Measurements from ENCODE around the gene F2RL3.
"Not testable (repeated sequence)": the region's sequence is repeated elsewhere in the genome, so short reads cannot be mapped to it uniquely, and the experiment has no call there.

F2RL3 gene

DNA sequence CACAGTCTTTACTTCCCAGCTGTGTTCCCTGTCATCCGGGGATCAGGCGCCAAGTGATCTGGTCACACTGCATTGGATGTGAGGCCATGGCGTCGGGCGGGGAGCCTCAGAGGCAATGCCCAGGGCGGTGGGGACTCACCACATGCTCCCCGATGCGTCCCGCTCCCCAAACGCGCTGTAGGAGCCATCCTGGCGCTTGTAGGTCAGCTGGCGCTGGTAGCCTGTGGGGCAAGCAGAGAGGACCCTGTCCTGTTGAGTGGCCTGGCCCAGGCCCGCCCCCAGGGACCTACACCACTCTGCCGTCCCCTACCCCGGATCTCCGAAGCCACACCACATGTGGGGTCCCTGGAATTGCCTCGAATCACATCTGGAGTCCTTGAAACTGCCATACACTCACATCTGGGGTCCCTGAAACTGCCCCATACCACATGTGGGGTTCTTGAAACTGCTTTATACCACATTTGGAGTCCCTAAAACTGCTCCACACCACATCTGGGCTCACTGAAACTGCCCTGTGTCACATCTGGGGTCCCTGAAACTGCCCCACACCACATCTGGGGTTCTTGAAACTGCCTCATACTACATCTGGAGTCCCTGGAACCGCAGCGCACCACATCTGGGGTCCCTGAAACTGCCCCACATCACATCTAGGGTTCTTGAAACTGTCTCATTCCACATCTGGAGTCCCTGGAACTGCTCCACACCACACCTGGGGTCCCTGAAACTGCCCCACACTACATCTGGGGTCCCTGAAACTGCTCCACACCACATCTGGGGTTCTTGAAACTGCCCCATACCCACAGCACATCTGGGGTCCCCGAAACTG is 33.2 kb downstream of the F2RL3 start:
- no peak for DNase-seq (ENCODE audit: low read depth in 2 of 2)

DNA sequence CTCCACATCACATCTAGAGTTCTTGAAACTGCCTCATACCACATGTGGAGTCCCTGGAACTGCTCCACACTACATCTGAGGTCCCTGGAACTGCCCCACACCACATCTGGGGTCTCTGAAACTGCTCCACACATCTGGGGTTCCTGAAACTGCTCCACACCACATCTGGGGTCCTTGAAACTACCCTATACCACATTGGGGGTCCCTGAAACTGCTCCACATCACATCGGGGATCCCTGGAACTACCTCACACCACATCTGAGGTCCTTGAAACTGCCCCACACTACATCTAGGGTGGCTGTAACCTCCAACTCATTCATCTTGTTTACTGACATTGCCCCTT is 33.8 kb downstream of the F2RL3 start:
- no peak for DNase-seq (ENCODE audit: low read depth in 2 of 2)

DNA sequence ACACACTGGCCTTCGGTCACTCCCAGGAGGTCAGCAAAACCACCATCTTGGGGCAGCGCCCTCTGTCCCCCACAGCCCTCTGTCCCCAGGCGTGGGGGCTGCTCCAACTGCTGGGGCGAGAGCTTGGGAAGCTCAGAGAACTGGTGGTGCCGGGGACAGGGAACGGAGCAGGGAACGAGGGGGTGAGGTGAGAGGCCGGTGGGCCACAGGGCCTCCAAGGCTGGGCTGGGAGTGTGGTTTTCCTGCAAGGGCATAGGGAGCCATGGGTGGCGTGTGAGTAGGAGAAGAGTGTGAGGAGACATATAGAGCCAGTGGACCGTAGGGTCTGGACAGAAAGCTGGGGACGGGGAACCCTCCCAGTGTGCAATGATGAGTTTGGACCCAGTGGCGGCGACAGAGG is 34.1 kb downstream of the F2RL3 start:
- no peak for DNase-seq (ENCODE audit: low read depth in 2 of 2)

DNA sequence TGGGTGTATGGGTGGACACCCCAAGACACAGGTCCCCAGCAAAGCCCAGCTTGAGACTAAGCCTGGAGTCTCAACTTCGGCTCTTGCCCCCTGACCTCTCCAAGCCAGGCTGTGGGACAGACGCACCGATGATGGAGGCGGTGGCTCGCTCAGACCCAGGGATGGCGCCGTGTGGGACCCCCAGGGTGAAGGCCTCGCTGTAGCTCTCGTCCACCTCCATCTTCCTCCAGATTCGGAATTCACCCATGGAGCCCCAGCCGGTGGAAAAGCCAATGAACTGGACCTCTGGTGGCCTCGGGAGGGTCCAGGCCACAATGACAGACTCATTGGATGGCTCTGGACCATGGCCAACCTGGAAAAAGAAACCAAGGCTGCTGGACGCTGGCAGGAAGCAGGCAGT is 39.1 kb downstream of the F2RL3 start:
- DNase-seq (ENCODE audit: low read depth in 2 of 2) = no peak

DNA sequence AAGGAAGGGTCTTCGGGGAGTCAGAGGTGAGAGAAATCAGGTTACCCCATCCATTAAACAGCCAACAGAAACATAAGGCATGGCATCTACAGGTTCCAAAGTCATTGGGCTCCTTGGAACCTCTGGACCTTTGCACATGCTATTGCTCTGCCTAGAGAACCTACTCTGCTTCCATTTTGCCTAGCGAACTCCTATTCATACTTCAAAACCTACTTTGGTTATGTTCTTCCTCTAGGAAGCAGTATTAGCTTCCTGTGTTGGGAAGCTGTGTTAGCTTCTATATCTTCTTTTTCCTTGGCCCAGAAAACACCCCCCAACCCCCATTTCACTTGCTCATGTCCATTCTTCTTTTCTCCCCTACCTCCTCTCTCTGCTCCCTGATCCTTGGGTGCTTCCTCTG is 39.6 kb downstream of the F2RL3 start:
- DNase-seq (ENCODE audit: low read depth in 2 of 2) = no peak

DNA sequence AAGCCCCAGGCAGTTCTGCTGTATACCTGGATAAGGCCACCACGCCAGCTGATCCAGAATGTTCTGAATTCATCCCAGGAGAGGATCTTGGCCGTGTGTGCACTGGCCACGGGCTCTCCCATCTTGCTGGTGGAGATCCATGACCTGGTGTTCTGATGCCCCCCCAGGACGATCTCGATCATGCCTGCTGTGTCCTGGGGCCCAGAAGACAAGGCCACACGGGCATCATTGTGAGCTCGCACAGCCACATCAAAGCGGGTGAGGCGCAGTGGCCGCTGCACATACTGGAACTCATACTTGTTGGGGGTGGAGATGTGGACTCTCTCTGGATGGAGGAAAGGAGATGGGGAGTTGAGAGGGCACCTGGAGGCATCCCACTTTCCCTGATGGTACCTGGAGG is 40.1 kb downstream of the F2RL3 start:
- no peak for DNase-seq (ENCODE audit: low read depth in 2 of 2)

DNA sequence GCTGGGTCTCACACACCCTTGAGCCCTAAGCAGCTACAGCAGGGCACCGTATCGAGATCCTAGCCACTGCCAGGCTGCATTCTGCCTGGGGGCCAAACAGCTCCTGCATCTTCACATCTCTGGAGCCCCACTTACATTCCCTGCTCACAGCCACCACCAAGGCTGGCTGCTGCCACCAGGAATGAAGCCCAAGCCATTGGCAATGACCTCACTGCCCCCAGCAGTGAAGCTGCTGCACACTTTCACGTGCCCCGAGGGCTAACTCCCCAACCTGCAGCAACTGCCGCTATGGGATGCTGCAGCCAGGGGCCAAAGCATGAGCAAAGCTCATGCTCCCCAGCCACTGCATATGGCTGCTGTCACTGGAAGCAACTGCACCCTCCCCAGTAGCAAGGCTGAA is 42.0 kb downstream of the F2RL3 start:
- no peak for DNase-seq (ENCODE audit: low read depth in 2 of 2)

DNA sequence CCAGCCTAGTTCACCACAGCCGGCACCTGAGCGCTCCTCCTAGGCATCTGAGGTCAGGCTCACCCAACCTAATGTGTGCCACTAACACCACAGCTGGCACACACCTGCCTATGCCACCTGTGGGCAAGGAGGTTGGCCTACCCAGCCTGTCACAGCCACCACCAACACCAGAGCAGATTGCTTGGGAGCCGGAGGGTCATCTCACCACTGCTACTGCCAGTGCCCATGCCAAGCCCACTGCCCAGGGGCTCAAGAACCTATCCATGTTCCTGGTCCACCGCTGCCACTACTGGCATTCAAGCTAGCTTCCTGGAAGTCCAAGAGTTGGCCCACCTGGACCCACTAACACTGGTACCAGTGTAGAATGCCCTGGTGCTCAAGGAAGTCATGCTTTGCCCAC is 42.5 kb downstream of the F2RL3 start:
- no peak for DNase-seq (ENCODE audit: low read depth in 2 of 2)

DNA sequence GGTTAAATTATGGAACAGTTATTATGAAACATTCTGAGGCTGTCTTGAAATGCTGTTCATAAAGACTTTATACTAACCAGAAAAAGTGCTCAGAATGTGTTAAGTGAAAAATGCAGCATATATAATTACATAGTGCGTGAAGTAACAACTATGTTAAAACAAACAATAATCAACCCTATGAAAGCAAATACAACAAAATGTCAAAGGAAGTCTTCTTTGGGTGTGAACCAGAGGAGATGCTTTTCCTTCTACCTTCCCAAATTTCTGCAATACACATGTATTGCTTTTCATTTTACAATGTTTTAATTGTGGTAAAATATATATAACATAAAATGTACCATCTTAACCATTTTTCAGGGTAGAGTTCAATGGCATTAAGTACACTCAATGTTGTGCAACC is 45.7 kb downstream of the F2RL3 start:
- no peak for DNase-seq (ENCODE audit: low read depth in 2 of 2)

DNA sequence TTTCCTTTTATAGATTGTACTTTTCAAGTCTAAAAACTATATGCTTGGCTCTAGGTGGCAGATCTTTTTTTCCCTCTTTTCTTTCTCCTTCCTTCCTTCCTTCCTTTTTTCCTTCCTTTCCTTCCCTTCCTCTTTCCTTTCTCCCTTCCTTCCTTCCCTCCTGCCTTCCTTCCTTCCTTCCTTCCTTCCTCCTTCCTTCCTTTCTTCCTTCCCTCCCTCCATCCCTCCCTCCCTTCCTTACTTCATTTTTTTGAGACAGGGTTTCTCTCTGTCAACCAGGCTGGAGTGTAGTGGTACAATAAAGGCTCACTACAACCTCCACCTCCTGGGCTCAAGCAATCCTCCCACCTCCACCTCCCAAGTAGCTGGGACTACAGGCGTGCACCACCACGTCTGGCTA is 48.1 kb downstream of the F2RL3 start:
- DNase-seq (ENCODE audit: low read depth in 2 of 2) = no peak

DNA sequence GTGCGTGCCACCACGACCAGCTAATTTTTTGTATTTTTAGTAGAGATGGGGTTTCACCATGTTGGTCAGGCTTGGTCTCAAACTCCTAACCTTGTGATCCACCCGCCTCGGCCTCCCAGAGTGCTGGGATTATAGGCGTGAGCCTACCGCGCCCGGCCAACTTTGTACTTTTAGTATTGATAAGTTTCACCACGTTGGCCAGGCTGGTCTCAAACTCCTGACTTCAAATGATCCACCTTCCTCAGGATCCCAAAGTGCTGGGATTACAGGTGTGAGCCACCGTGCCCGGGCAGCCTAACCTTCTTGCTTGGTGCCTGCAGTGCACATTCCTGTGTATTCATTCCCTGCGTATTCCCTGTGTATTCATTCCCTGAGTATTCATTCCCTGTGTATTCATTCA is 49.0 kb downstream of the F2RL3 start:
- DNase-seq (ENCODE audit: low read depth in 2 of 2) = not testable (repeated sequence)

DNA sequence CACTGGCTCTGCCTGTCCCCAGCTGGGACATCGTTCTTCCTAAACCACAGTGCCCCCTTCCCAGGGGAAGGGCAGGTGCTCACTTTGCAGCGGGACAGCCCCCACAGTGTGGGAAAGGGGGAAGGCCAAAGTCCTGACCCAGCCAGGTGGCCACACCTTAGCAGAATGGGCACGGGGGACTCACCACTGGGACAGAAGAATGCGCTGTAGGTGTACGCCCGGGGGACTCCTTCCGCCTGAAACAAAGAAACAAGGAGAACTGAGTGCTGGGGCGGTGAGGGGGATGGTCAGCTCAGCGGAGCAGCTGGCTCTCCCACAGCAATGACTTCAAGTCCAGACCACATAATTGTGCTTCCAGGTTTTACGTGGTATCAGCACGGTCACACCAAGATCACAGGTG is 49.4 kb downstream of the F2RL3 start:
- DNase-seq (ENCODE audit: low read depth in 2 of 2) = no peak

DNA sequence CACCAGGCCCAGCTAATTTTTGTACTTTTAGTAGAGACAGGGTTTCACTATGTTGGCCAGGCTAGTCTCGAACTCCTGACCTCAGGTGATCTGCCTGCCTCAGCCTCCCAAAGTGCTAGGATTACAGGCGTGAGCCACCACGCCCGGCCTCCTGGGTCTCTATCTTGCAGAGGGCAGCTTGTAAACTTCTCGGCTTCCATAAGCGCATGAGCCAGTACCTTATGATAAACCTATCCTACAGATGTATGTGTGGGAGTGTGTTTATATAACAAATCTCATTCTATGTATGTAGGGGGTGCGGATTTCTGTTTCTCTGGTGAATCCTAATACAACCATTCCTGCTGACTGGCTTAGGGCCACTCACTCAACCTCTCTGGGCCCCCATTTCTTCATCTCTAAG is 51.3 kb downstream of the F2RL3 start:
- not testable (repeated sequence) for DNase-seq (ENCODE audit: low read depth in 2 of 2)

DNA sequence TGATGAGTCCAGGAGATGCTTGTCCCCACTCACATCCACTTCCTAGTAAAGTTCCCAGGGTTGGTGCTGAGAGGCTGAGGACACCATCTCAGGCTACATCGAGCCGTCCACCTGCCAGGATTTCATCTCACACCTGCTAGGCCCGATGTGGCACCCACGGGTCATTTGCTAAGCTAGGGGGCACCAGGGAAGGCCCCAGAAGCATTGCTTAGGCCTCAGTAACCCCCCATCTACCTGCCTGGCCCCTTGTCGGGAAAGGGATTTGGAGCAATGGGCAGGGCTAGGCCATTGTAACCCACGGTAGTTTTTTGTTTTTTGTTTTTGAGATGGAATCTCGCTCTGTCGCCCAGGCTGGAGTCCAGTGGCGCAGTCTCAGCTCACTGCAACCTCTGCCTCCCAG is 51.8 kb downstream of the F2RL3 start:
- DNase-seq (ENCODE audit: low read depth in 2 of 2) = no peak
